Activated CD4-positive, CD25-positive, alpha-beta regulatory T cell (primary cell): ENCODE data around the gene USP37.

Source experiments
- DNase-seq, 4 experiments: peaks; one replicate each; lab custom pipeline; 2025; lab: John Stamatoyannopoulos, UW

Gene USP37

GRCh38 chr2:218402911-218403411 lies 165.2 kb downstream of the USP37 start:
- DNase-seq = no peak

- DNase-seq = no peak
Measured at GRCh38 chr2:218402491-218402901, 165.7 kb downstream of the USP37 start.

- DNase-seq = no peak
Measured at GRCh38 chr2:218401890-218402289, 166.3 kb downstream of the USP37 start.

- DNase-seq = no peak
Measured at GRCh38 chr2:218400930-218401881, 166.9 kb downstream of the USP37 start.
